Measurements from ENCODE around the gene TP53I3.
A peak's percentile ranks its signal among the peaks of the same experiment; 100 is the strongest.
"Not testable (repeated sequence)": the region's sequence is repeated elsewhere in the genome, so short reads cannot be mapped to it uniquely, and the experiment has no call there.

TP53I3 gene

DNA sequence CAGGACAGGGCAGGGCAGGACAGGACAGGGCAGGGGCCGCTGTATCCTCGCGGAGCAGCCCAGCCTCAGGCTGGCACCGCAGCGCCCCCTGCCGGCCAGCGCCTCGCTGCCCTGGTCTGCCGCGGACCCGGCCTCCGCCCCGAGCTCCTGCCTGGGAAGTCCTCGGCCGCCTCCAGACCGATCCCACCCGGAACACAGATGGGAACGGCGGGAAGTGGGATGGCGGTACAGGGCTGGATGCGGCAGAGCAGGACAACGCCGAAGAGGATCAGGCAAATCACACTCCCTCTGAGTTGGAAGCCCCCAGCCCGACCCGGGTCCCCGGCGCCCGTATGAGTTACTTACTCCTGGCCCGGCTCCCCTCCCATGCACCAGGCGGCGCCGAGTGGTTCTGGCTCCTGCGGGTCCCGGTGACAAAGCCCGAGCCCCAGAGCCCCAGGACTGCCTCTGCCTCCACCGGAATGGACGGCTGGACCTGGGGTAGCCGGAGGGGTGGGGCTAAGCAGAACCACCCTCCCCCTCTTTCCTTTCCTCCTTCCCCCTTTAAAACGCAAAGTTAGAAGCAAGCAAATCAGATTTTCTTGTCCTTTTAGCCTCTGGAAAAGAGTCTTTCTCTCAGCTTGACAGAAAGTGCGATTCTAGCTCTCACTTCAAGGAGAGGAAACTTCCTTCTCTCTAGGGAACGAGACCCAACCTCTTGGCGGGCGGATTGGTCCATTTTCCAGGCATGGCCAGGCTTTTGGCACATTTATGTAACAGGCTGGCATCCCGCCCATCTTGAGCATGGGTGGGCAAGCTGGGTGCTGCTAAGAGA lies at the start of gene TP53I3:
Gene TP53I3, minus strand, starts transcription at position 449 of the 814 bp plus-strand sequence. CDS start 508 bp downstream, outside the sequence.
- peak; percentile 89 for DNase-seq (ENCODE audit: low read depth)

GRCh38 chr2:24132543-24132942 lies 47.9 kb upstream of the TP53I3 start:
- DNase-seq (ENCODE audit: low read depth) = no peak

- DNase-seq (ENCODE audit: low read depth) = no peak
Observed at GRCh38 chr2:24125956-24126355, 41.3 kb upstream of the TP53I3 start.

GRCh38 chr2:24123922-24124580 lies 39.4 kb upstream of the TP53I3 start:
- DNase-seq (ENCODE audit: low read depth) = peak; percentile 44

DNA sequence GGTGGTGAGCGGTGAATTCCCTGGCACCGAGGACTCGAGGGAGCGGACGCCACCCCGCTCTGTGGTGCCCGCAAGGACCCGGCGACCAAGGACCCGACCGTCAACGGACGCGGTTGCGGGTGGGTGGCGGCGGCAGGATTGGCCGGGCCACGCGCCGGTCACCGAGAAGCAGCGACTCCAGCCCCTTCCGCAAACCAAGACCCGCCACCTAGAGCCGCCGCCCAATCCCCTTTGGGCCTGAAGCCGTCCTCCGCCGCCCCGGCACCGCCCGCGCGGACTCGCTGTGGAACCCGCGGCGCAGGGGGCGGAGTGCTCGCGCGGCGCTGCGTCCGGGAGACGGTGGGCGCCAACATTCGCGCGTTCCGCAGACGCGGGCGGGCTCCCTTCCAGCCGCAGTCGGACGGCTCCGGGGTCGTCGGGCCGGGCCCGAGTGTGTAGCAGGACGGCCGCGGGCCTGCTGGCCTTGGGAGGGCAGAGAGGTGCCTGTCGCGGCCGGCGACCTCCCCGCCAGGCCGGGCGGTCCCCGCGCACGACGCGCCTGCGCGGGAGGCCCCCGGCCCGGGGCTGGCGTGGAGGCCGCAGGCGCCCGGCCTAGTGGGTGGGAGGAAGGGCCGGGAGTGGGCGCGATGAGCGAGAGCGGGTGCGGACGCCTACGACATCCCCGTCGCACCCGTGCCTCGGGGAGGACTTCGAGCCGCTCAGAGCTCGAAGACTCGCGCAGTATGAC lies 38.7 kb upstream of the TP53I3 start, which contains the start of the genes FAM228B and PFN4:
Gene FAM228B, plus strand, starts transcription at position 275 of the 727 bp plus-strand sequence. CDS start 893 bp downstream, outside the sequence.
Gene PFN4, minus strand, starts transcription at position 140 of the 727 bp plus-strand sequence. CDS start 799 bp downstream, outside the sequence.
- peak; percentile 88 for DNase-seq (ENCODE audit: low read depth)

DNA sequence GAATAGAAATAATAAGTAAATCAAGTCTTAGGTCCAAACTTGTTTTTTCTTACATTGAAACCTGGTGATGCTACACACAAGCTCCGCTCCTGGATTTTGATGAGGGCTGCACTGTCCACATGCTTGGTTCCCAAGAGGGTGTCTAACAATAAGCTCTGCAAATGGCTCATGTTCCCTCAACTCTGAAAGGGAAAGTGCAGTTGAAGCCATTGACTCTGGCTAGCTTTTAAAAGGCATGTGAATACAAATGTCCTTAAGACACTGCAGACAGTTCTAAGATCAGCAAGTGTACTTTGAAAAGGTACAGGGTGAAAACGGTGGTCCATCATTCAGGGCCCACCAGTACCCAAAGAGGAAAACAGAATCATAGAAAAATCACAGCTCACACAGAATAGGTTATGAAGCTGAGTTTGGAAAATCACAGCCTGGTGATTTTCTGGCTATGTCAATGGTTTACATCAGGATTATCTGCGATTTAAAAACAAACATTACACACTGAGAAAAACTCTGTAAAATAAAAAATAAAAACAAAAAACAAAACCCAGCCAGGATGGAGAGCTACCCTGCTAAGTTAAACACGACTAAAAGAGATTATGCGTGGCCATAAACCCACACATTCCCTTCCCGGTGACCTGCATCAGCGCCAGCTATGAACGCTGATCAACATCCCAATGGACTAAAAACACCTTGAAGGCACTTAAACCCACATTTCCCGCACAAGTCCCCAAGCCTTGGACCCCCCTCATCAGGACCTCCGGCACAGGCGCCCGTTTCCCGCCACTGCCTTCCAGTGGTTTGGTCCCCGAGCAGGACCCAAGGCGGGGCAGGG lies 37.9 kb upstream of the TP53I3 start:
- DNase-seq (ENCODE audit: low read depth) = no peak

DNA sequence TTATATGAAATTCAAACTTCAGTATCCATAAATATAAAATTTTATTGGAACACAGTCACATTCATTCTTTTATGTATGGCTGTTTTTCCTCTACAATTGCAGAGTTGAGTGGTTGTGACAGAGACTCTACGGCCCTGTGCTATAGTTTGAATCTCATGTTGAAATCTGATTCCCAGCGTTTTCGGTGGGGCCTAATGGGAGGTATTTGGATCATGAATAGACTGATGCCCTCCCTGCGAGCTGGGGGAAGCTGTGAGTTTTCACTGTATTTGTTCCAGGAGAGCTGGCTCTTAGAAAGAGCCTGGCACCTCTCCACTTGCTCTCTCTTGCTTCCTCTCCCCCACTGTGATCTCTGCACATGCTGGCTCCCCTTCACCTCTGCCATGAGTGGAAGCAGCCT lies 36.8 kb upstream of the TP53I3 start:
- no peak for DNase-seq (ENCODE audit: low read depth)

- DNase-seq (ENCODE audit: low read depth) = no peak
Observed at GRCh38 chr2:24121066-24121465, 36.4 kb upstream of the TP53I3 start.

GRCh38 chr2:24117902-24118301 lies 33.3 kb upstream of the TP53I3 start:
- DNase-seq (ENCODE audit: low read depth) = no peak

GRCh38 chr2:24115057-24115456 lies 30.4 kb upstream of the TP53I3 start:
- no peak for DNase-seq (ENCODE audit: low read depth)

- DNase-seq (ENCODE audit: low read depth) = peak; percentile 34
Observed at GRCh38 chr2:24111407-24111901, 26.8 kb upstream of the TP53I3 start.

- DNase-seq (ENCODE audit: low read depth) = no peak
Observed at GRCh38 chr2:24110660-24111303, 26.1 kb upstream of the TP53I3 start.

DNA sequence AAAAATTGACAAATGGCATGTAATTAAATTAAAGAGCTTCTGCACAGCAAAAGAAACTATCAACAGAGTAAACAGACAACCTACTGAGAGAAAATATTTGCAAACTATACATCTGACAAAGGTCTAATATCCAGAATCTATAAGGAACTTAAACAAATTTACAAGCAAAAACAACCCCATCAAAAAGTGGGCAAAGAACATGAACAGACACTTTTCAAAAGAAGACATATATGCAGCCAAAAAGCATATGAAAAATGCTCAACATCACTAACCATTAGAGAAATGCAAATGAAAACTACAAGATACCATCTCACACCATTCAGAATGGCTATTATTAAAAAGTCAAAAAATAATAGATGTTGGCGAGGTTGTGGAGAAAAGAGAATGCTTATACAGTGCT lies 24.8 kb upstream of the TP53I3 start:
- DNase-seq (ENCODE audit: low read depth) = not testable (repeated sequence)

DNA sequence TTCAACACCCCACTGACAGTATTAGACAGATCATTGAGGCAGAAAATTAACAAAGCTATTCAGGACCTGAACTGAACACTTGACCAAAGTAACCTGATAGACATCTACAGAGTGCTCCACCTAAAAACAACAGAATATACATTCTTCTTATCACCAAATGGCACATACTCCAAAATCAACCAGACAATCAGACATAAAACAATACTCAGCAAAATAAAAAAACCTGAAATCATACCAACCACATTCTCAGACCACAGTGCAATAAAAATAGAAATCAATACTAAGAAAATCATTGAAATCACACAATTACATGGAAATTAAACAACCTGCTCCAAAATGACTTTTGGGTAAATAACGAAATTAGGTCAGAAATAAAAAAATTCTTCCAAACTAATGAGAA lies 22.7 kb upstream of the TP53I3 start:
- no peak for DNase-seq (ENCODE audit: low read depth)

GRCh38 chr2:24106786-24107185 lies 22.2 kb upstream of the TP53I3 start:
- no peak for DNase-seq (ENCODE audit: low read depth)

- no peak for DNase-seq (ENCODE audit: low read depth)
Observed at GRCh38 chr2:24105816-24106215, 21.2 kb upstream of the TP53I3 start.

DNA sequence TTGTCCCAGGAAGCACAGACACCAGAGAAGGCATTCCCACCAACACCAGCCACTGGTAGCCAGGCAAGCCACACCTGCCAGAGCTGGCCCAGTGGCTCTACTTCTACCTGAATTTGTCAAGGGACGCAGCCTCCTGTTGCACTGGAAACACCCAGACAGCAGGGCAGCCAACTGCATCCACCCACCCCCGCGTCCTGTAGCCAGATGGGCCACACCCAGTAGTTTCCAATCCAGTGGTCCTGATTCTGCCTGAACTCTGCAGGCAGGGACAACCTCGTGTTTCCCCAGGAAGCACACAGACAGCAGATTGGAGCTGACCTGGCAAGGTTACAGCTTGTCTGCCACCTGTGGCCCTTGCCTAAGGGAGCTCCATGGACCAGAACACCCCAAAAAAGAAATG lies 20.3 kb upstream of the TP53I3 start:
- DNase-seq (ENCODE audit: low read depth) = no peak

GRCh38 chr2:24104110-24104650 lies 19.5 kb upstream of the TP53I3 start:
- no peak for DNase-seq (ENCODE audit: low read depth)

- no peak for DNase-seq (ENCODE audit: low read depth)
Observed at GRCh38 chr2:24102677-24103076, 18.0 kb upstream of the TP53I3 start.

GRCh38 chr2:24101992-24102391 lies 17.4 kb upstream of the TP53I3 start:
- DNase-seq (ENCODE audit: low read depth) = no peak

DNA sequence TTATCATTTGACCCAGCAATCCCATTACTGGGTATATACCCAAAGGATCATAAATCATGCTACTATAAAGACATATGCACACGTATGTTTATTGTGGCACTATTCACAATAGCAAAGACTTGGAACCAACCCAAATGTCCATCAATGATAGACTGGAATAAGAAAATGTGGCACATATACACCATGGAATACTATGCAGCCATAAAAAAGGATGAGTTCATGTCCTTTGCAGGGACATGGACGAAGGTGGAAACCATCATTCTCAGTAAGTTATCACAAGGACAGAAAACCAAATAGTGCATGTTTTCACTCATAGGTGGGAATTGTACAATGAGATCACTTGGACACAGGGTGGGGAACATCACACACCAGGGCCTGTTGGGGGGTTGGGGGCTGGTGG lies 16.1 kb upstream of the TP53I3 start:
- DNase-seq (ENCODE audit: low read depth) = not testable (repeated sequence)

All from ELR (cell line).